Panc1 (cell line): Measurements from ENCODE around the gene ZDHHC18.

Source experiments
- POLR2AphosphoS5 ChIP-seq: IDR thresholded peaks from 2 replicates; pipeline ENCODE4 v1.6.1; 2012; ENCODE audit warnings: mild to moderate bottlenecking, low read depth, low read length, moderate library complexity
- TF ChIP-seq, protein P1 (sequence below): fragments of 450-650 bp; IDR thresholded peaks from 2 replicates; pipeline ENCODE4 v1.5.1; 2017; ENCODE audit warnings: mild to moderate bottlenecking

DNA sequence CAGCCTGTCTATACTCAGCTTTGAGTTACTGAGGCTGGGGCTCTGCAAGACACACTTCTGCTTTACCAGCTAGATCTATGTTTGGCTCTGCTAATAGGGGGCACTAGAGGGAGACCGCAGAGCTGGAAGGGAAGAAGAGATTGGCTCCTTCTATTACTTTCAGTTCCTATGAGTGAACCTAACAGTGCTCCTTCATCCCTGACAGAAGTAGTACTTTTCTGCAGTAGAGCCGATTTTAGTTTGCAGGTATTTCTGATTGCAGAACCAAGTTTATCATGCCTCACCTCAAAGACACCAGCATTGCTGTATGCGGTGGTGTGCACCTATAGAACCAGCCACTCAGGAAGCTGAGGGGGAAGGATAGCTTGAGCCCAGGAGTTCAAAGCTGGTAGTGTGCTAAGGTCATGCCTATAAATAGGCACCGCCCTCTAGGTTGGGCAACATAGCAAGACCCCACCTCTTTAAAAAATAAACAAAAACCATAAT, 5.7 kb upstream of the ZDHHC18 start:
- TF ChIP-seq, protein P1, sequence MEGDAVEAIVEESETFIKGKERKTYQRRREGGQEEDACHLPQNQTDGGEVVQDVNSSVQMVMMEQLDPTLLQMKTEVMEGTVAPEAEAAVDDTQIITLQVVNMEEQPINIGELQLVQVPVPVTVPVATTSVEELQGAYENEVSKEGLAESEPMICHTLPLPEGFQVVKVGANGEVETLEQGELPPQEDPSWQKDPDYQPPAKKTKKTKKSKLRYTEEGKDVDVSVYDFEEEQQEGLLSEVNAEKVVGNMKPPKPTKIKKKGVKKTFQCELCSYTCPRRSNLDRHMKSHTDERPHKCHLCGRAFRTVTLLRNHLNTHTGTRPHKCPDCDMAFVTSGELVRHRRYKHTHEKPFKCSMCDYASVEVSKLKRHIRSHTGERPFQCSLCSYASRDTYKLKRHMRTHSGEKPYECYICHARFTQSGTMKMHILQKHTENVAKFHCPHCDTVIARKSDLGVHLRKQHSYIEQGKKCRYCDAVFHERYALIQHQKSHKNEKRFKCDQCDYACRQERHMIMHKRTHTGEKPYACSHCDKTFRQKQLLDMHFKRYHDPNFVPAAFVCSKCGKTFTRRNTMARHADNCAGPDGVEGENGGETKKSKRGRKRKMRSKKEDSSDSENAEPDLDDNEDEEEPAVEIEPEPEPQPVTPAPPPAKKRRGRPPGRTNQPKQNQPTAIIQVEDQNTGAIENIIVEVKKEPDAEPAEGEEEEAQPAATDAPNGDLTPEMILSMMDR, result peak; percentile 49; the same call in 1 of the 2 replicates
- no peak for TF ChIP-seq POLR2AphosphoS5
